Upper lobe of left lung (tissue), 6 donors: Measurements from ENCODE around the gene SPEM3. TPM values are rescaled to one million over a fixed set of nuclear protein-coding genes. Genes with fewer than 3 reads are reported as not detected.

ENCODE experiments used
- ATAC-seq, 2 donors: fragments of 200-7000 bp; cut with Tn5 transposase; one replicate each; pipeline ENCODE4 v1.9.1; 2022; ENCODE audit warnings: mild to moderate bottlenecking in 2 of 2, moderate library complexity in 2 of 2; ENCODE audit not compliant: low FRiP score in 2 of 2
- DNase-seq, 2 donors: peaks; one replicate each; pipeline ENCODE4 v3.0.0-alpha.2; 2019 to 2020
- H3K27ac ChIP-seq, 4 donors: fragments of 200-600 bp; sonication (generic); one replicate each; pipeline ENCODE4 v1.5.1; 2016 to 2019
- H3K27me3 ChIP-seq, 4 donors: fragments of 200-600 bp; sonication (generic); one replicate each; pipeline ENCODE4 v1.5.1; 2017 to 2019
- H3K36me3 ChIP-seq, 4 donors: fragments of 200-600 bp; sonication (generic); one replicate each; pipeline ENCODE4 v1.5.1; 2016 to 2019
- H3K4me1 ChIP-seq, 4 donors: fragments of 200-600 bp; sonication (generic); one replicate each; pipeline ENCODE4 v1.5.1; 2018 to 2019
- H3K4me3 ChIP-seq, 4 donors: fragments of 200-600 bp; sonication (generic); one replicate each; pipeline ENCODE4 v1.5.1; 2017 to 2019; ENCODE audit warnings: mild to moderate bottlenecking in 2 of 4, moderate library complexity in 1 of 4
- H3K9me3 ChIP-seq, 4 donors: fragments of 200-600 bp; sonication (generic); one replicate each; pipeline ENCODE4 v1.5.1; 2018 to 2019
- CTCF ChIP-seq, 6 experiments: fragments of 450-650 bp in 4 of 6; fragments of 200-600 bp in 2 of 6; sonication (generic) in 2 of 6; IDR thresholded peaks; one replicate each; pipeline ENCODE4 v1.5.1; 2016 to 2019; ENCODE audit warnings: antibody characterized with exemption in 6 of 6
- EP300 ChIP-seq, 4 donors: sonication (generic); formaldehyde crosslinking; IDR thresholded peaks; one replicate each; pipeline ENCODE4 v1.5.1; 2017; ENCODE audit warnings: antibody characterized with exemption in 4 of 4, control low read depth in 2 of 4
- POLR2A ChIP-seq, 4 donors: fragments of 450-650 bp; IDR thresholded peaks; one replicate each; pipeline ENCODE4 v1.5.1; 2016 to 2017; ENCODE audit warnings: antibody characterized with exemption in 4 of 4, mild to moderate bottlenecking in 2 of 4
- POLR2AphosphoS5 ChIP-seq, 2 donors: sonication (generic); formaldehyde crosslinking; IDR thresholded peaks; one replicate each; pipeline ENCODE4 v1.5.1; 2017; ENCODE audit warnings: antibody characterized with exemption in 2 of 2
- WGBS, 2 donors: methylation state at CpG; one replicate each; pipeline ENCODE4 v1.1.5; 2017 to 2018; 5-methylcytosine and 5-hydroxymethylcytosine counted together
- total RNA-seq, 6 donors: library from RNA; depleted of rRNA in 4 of 6; stranded (reverse); fragments of >200 nt in 4 of 6; gene quantifications; one replicate each; pipeline versions ENCODE4 v1.1.0 to v1.2.1, GENCODE V29; 2016 to 2021
- donor health status: DM: no; HTN: no; CAD: no; lungs with moderate emphysema.
- donor health status: DM: no; HTN: yes; CAD: no; lungs with severe emphysema.

The SPEM3 gene
- total RNA-seq, 6 donors from 2014 or later: not detected

GRCh38 chr17:7382901-7383300 lies 45.8 kb upstream of the SPEM3 start:
- no peak overlapping the region for H3K4me3 ChIP-seq
- H3K4me1 ChIP-seq: peaks cover 23 to 33% (median 28%) of the 10 kb centered on the region in 4 donors
- peaks cover 0 to 20% (median 5%) of the 10 kb centered on the region in 4 donors for H3K36me3 ChIP-seq
- H3K27ac ChIP-seq: no peak overlapping the region
- H3K9me3 ChIP-seq: no peaks in the 10 kb centered on the region
- peaks cover 0 to 2% (median 0%) of the 10 kb centered on the region in 4 donors for H3K27me3 ChIP-seq
- WGBS, 2 donors: 88 to 95% methylated on average over 10 of the region's 10 CpGs
- DNase-seq (peak in 1 of 2 donors; percentile 52), ATAC-seq (no peak)
- no peak for TF ChIP-seq EP300 (IDR thresholded peaks at IDR 0.05)
- TF ChIP-seq POLR2A (IDR thresholded peaks at IDR 0.05): no peak
- TF ChIP-seq POLR2AphosphoS5 (IDR thresholded peaks at IDR 0.05): no peak
- TF ChIP-seq CTCF (IDR thresholded peaks at IDR 0.05): no peak

- Histone ChIP-seq H3K36me3 (peaks cover 0 to 24% (median 8%) of the 10 kb centered on the region in 4 donors), H3K4me1 (peaks cover 23 to 33% (median 28%) of the 10 kb centered on the region in 4 donors), H3K9me3 (no peaks in the 10 kb centered on the region), H3K27ac (peak overlapping the region in 1 of 4 donors; percentile 25), H3K4me3 (peak overlapping the region in 3 of 4 donors; percentile 35 to 50 (median 46)), H3K27me3 (peaks cover 0 to 2% (median 0%) of the 10 kb centered on the region in 4 donors)
- peak in 1 of 2 donors; percentile 51 for DNase-seq
- peak in 1 of 2 donors; percentile 2 for ATAC-seq
- WGBS, 2 donors: 83 to 90% methylated on average over 8 to 10 of the region's 11 CpGs
- no peak for TF ChIP-seq CTCF (IDR thresholded peaks at IDR 0.05)
- TF ChIP-seq POLR2AphosphoS5 (IDR thresholded peaks at IDR 0.05): no peak
- TF ChIP-seq POLR2A (IDR thresholded peaks at IDR 0.05): no peak
- no peak for TF ChIP-seq EP300 (IDR thresholded peaks at IDR 0.05)
Observed at GRCh38 chr17:7383371-7383741, 45.3 kb upstream of the SPEM3 start.

- ATAC-seq (peak in 1 of 2 donors; percentile 81), DNase-seq (peak in 1 of 2 donors; percentile 92)
- peaks cover 0 to 2% (median 0%) of the 10 kb centered on the region in 4 donors for H3K27me3 ChIP-seq
- TF ChIP-seq CTCF (IDR thresholded peaks at IDR 0.05) (no peak), POLR2A (IDR thresholded peaks at IDR 0.05) (no peak), EP300 (IDR thresholded peaks at IDR 0.05) (no peak), POLR2AphosphoS5 (IDR thresholded peaks at IDR 0.05) (no peak)
- peaks cover 0 to 30% (median 12%) of the 10 kb centered on the region in 4 donors for H3K36me3 ChIP-seq
- 29 to 37% methylated on average over 37 of the region's 65 CpGs for WGBS, 2 donors
- H3K9me3 ChIP-seq: no peaks in the 10 kb centered on the region
- peaks cover 23 to 33% (median 28%) of the 10 kb centered on the region in 4 donors for H3K4me1 ChIP-seq
- peak overlapping the region; percentile 25 to 50 (median 40) for H3K4me3 ChIP-seq
- peak overlapping the region in 3 of 4 donors; percentile 25 to 63 (median 34) for H3K27ac ChIP-seq
Observed at GRCh38 chr17:7383742-7384488, 44.7 kb upstream of the SPEM3 start.

- no peak for ATAC-seq
- peak in 1 of 2 donors; percentile 73 for DNase-seq
- peaks cover 0 to 36% (median 18%) of the 10 kb centered on the region in 4 donors for H3K36me3 ChIP-seq
- peaks cover 0 to 2% (median 0%) of the 10 kb centered on the region in 4 donors for H3K27me3 ChIP-seq
- no peak for TF ChIP-seq POLR2AphosphoS5 (IDR thresholded peaks at IDR 0.05)
- TF ChIP-seq POLR2A (IDR thresholded peaks at IDR 0.05): no peak
- no peak for TF ChIP-seq CTCF (IDR thresholded peaks at IDR 0.05)
- no peak for TF ChIP-seq EP300 (IDR thresholded peaks at IDR 0.05)
- peak overlapping the region in 3 of 4 donors; percentile 35 to 50 (median 46) for H3K4me3 ChIP-seq
- H3K9me3 ChIP-seq: no peaks in the 10 kb centered on the region
- 65 to 68% methylated on average over 20 to 23 of the region's 23 CpGs for WGBS, 2 donors
- peak overlapping the region in 3 of 4 donors; percentile 25 to 63 (median 34) for H3K27ac ChIP-seq
- peaks cover 23 to 33% (median 28%) of the 10 kb centered on the region in 4 donors for H3K4me1 ChIP-seq
Observed at GRCh38 chr17:7384489-7385081, 44.1 kb upstream of the SPEM3 start.
